Subcutaneous abdominal adipose tissue (tissue), 5 donors: ENCODE data around the gene PHF23.

Source experiments
- H3K27ac ChIP-seq: one replicate; pipeline ENCODE4 v1.7.0; 2013; ENCODE audit warnings: low read depth, mild to moderate bottlenecking, inconsistent platforms, low read length, moderate library complexity
- H3K27me3 ChIP-seq, 5 donors: one replicate each; pipeline ENCODE4 v1.7.0; 2013; ENCODE audit warnings: low read length in 5 of 5, inconsistent platforms in 1 of 5; ENCODE audit not compliant: control insufficient read depth in 5 of 5, insufficient read depth in 4 of 5
- H3K36me3 ChIP-seq, 5 donors: one replicate each; pipeline ENCODE4 v1.7.0; 2013; ENCODE audit warnings: low read length in 5 of 5; ENCODE audit not compliant: control insufficient read depth in 5 of 5, insufficient read depth in 5 of 5
- H3K4me1 ChIP-seq, 5 donors: one replicate each; pipeline ENCODE4 v1.7.0; 2013; ENCODE audit warnings: low read length in 5 of 5, mild to moderate bottlenecking in 3 of 5, moderate library complexity in 1 of 5; ENCODE audit not compliant: control insufficient read depth in 5 of 5, insufficient read depth in 5 of 5
- H3K4me3 ChIP-seq, 5 donors: one replicate each; pipeline ENCODE4 v1.7.0; 2013; ENCODE audit warnings: low read length in 5 of 5, low read depth in 1 of 5
- H3K9ac ChIP-seq, 5 donors: one replicate each; pipeline ENCODE4 v1.7.0; 2013; ENCODE audit warnings: low read length in 5 of 5, mild to moderate bottlenecking in 4 of 5, moderate library complexity in 3 of 5
- H3K9me3 ChIP-seq, 5 donors: one replicate each; pipeline ENCODE4 v1.7.0; 2013; ENCODE audit warnings: low read length in 5 of 5; ENCODE audit not compliant: control insufficient read depth in 5 of 5
- donor health status: healthy.
- donor health status: healthy.
- donor health status: healthy.
- donor health status: healthy.
- donor health status: healthy.

Gene PHF23

DNA sequence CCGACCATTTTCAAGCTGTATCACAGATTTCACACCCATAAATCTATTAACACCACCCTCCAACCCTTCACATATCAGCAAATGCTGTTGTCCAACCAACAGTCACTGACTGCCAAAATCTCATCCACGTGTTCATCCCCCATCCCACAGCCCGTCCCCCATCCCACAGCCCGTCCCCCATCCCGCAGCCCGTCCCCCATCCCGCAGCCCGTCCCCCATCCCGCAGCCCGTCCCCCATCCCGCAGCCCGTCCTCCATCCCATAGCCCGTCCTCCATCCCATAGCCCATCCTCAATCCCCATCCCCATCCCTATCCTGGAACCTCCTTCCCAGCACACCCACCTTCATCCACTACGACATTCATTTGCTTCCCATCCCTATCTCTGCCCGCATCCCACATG, 33.7 kb downstream of the PHF23 start:
- Histone ChIP-seq H3K9me3 (no peaks in the 10 kb centered on the region), H3K27me3 (peaks cover 4 to 10% (median 6%) of the 10 kb centered on the region in 5 donors), H3K36me3 (peaks cover 0 to 18% (median 14%) of the 10 kb centered on the region in 5 donors), H3K4me1 (peaks cover 0 to 23% (median 14%) of the 10 kb centered on the region in 5 donors), H3K9ac (peak overlapping the region in 1 of 5 donors; percentile 63), H3K4me3 (peak overlapping the region; percentile 71 to 82 (median 74)), H3K27ac (no peak overlapping the region)

DNA sequence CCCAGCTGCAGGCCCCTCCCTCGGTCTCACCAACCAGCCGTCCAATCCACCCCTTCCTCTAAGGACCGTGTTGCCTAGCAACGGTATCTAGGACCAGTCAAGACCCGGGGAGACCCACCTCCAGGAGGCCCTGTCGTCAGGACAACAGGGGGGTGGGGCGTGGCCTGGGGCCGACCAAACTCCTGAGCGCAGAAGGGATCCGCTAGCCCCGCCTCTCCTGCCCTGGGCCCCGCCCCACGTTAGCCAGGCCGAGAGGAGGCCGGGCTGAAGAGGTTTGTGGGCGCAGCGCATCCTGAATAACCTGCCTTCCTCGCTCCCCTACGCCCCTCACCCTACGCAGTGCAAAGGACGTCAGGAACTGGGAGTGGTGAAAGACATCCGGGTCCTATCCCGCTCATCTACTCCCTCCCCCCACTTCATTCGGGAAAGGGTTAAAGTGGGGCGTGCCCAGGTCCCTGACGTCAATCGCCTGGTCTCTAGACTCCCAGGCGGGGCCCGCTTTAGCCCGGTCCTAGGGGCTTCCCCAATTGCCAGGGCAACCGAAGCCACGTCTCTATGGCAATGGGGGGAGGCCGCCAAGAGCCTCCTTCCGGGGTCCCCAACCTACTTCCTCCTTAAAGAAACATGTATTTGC, 34.3 kb downstream of the PHF23 start:
- H3K27ac ChIP-seq, result no peak overlapping the region

DNA sequence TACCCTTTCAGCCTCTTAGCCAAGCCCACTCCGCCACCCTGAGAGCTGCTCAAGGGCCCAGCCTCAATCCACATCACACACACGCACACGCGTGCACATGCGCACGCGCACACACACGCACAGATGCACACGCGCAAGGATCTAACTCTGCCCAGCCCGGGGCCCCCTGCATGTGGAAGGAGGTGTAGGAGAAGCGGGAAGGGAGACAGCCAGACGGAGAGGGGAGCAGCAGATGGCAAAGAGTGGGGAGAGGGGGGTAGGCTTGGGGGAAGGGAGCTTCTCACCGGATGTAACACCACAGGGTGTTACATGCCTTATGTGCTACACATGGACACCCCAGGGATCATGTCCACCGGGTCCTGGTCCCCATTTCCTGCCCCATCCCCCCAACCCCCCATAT, 34.9 kb downstream of the PHF23 start:
- no peak overlapping the region for H3K27ac ChIP-seq

More for the DNA sequence above, 34.3 kb downstream of the PHF23 start:
- H3K4me3 ChIP-seq, result peak overlapping the region; percentile 71 to 82 (median 74)
- peaks cover 0 to 18% (median 14%) of the 10 kb centered on the region in 5 donors for H3K36me3 ChIP-seq
- H3K9me3 ChIP-seq, result no peaks in the 10 kb centered on the region
- peaks cover 4 to 10% (median 6%) of the 10 kb centered on the region in 5 donors for H3K27me3 ChIP-seq
- H3K9ac ChIP-seq, result peak overlapping the region in 4 of 5 donors; percentile 1 to 63 (median 47)
- peaks cover 0 to 23% (median 14%) of the 10 kb centered on the region in 5 donors for H3K4me1 ChIP-seq

DNA sequence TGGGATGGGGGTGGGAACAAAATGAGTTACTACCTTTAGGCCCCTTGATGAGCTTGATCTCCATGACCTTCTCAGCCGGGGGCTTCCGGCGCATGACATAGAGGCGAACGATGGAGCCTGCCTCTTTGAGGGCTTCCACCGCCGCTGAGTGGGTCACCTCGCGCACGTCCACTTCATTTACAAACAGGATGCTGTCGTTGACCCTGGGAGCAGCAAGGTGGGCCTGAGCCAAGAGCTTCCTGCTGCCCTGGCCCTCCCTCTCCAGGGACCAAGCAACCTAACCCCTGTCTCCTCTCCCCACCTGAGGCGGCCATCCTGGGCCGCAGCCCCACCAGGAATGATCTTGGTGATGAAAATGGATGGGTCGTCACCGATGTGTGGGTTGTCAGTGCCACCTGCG, 35.9 kb downstream of the PHF23 start:
- H3K27ac ChIP-seq, result no peak overlapping the region
- H3K4me3 ChIP-seq, result no peak overlapping the region
- no peaks in the 10 kb centered on the region for H3K9me3 ChIP-seq
- peaks cover 0 to 18% (median 14%) of the 10 kb centered on the region in 5 donors for H3K36me3 ChIP-seq
- no peak overlapping the region for H3K9ac ChIP-seq
- peaks cover 0 to 23% (median 14%) of the 10 kb centered on the region in 5 donors for H3K4me1 ChIP-seq
- peaks cover 0 to 8% (median 2%) of the 10 kb centered on the region in 5 donors for H3K27me3 ChIP-seq

More for the DNA sequence above, 34.9 kb downstream of the PHF23 start:
- H3K4me3 ChIP-seq, result peak overlapping the region; percentile 17 to 82 (median 74)
- peaks cover 0 to 18% (median 14%) of the 10 kb centered on the region in 5 donors for H3K36me3 ChIP-seq
- H3K9me3 ChIP-seq, result no peaks in the 10 kb centered on the region
- peaks cover 4 to 10% (median 6%) of the 10 kb centered on the region in 5 donors for H3K27me3 ChIP-seq
- peak overlapping the region in 1 of 5 donors; percentile 63 for H3K9ac ChIP-seq
- H3K4me1 ChIP-seq, result peaks cover 0 to 23% (median 14%) of the 10 kb centered on the region in 5 donors

DNA sequence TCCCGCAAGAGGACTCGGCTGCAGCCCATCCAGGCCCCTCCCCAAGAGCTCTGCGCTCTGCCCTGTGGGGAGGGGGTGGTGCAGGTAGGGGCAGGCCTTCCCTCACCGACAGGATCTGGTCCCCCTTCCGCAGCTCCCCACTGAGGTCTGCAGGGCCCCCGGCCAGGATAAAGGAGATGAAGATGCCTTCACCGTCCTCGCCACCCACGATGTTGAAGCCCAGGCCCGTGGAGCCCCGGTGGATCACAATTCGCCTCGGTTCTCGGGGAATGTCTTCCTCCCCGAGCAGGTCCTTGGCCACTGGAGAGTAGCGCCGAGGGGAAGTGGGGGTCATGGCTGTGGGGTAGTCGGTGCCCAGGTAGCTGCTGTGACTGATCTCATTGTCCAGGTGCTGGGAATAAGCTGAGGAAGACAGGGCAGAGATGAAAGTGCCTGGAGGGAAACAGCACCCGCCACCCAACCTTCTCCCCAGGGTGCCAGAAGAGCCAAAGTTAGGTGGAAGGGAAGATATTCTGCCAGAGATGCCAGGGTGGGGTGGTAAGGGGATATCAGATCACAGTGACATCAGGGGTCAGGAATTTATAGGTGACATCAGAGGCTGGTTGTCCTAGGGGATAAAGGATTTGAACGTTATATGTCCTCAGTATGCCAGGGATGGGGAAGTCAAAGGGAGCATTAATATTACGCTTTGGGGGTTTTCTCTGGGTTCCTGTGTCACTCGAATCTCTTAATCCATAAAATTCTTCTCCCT, 42.4 kb downstream of the PHF23 start:
- Histone ChIP-seq H3K9me3 (no peaks in the 10 kb centered on the region), H3K27ac (no peak overlapping the region), H3K4me3 (no peak overlapping the region)

DNA sequence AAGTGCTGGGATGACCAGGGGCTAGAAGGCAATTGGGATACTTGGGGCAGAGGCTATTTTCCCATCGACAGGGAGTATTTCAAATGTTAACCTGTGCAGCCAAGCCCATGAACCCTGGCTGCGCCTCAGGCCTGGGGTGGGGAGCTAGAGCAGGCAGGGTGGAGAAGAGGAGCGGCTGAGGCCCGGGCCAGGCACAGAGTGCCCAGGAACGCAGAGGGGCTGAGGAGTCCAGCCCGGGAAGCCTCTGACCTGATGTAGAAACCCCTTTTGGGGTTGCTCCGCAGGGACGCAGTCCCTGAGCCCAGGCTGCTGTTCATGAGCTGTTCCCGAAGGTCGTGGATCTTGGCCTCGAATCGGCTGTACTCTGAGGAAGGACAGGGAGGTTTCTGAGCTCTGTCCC, 43.3 kb downstream of the PHF23 start:
- H3K36me3 ChIP-seq, result peaks cover 0 to 46% (median 19%) of the 10 kb centered on the region in 5 donors

More for the DNA sequence above, 42.4 kb downstream of the PHF23 start:
- H3K4me1 ChIP-seq, result no peaks in the 10 kb centered on the region
- H3K9ac ChIP-seq, result no peak overlapping the region
- H3K36me3 ChIP-seq, result peaks cover 0 to 46% (median 22%) of the 10 kb centered on the region in 5 donors
- H3K27me3 ChIP-seq, result no peaks in the 10 kb centered on the region

DNA sequence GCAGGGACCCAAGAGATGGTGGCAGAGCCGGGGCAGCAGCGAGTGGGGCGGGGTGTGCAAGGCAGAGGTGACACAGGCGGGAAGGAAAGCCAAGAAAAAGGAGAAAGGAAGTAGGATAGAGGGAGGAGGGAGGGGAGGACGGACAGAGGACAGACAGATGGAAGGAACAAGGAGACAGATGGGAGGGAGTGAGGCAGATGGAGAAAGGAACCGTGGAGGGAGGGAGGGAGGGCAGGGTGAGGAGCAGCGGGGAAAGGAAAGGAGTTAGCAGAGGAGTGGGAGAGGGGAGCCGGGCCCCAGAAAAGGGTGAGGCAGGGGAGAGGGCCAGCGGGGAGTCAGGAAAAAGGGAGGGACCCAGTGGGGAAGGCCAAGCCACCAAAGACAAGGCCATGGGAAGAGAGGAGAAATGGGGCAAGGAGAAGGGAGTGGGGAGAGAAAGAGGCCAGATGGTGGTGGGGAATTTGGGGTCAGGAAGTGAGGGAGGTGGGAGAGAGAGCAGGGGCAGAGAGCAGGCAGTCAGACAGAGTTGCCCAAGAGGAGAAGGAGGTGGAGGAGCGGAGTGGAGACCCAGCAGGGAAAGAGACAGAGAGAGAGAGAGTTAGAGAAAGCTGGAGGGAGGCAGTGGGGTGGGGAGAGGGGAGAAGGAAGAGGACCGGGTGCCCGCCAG, 46.9 kb downstream of the PHF23 start:
- no peaks in the 10 kb centered on the region for H3K4me1 ChIP-seq
- no peak overlapping the region for H3K9ac ChIP-seq
- no peaks in the 10 kb centered on the region for H3K27me3 ChIP-seq
- no peak overlapping the region for H3K4me3 ChIP-seq
- H3K9me3 ChIP-seq, result no peaks in the 10 kb centered on the region
- H3K36me3 ChIP-seq, result peaks cover 0 to 52% (median 16%) of the 10 kb centered on the region in 5 donors
- no peak overlapping the region for H3K27ac ChIP-seq

More for the DNA sequence above, 43.3 kb downstream of the PHF23 start:
- Histone ChIP-seq H3K4me1 (no peaks in the 10 kb centered on the region), H3K27me3 (no peaks in the 10 kb centered on the region), H3K9me3 (no peaks in the 10 kb centered on the region), H3K4me3 (no peak overlapping the region), H3K27ac (no peak overlapping the region), H3K9ac (no peak overlapping the region)

DNA sequence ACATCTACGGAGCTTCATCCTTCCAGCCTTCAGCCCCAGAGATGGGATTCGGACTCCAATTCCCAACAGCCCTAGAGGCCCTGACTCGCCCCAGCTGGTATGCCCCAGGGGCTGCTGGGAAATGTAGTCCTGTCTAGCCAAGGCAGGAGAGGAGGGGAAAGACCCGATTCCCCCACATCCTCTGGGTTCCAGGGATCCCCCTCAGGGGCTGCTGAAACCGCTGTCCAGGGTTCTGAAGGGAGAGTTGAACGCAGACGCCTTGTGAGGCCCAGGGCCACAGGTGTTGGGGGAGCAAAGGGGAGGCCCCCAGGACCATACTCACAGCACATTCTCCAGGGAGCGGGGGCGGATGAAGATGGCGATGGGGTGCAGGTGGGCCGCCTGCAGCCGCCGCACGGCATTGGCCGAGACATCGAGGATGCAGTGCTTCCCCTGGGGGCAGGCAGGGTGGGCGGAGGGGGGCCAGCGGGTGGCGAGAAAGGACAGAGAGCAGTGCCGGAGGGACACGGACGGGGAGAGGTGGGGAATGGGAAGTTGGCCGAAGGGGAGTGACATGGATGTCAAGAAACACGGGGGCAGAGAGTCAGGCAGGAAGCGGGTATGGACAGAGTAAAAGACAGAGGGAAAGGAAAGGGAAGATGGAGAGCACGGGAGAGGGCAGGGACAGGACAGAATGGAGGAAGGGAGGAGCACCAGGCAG, 47.5 kb downstream of the PHF23 start:
- H3K9me3 ChIP-seq, result no peaks in the 10 kb centered on the region
- no peaks in the 10 kb centered on the region for H3K27me3 ChIP-seq
- H3K27ac ChIP-seq, result no peak overlapping the region
- H3K36me3 ChIP-seq, result peaks cover 0 to 48% (median 16%) of the 10 kb centered on the region in 5 donors
- no peak overlapping the region for H3K4me3 ChIP-seq
- H3K4me1 ChIP-seq, result no peaks in the 10 kb centered on the region
- no peak overlapping the region for H3K9ac ChIP-seq

DNA sequence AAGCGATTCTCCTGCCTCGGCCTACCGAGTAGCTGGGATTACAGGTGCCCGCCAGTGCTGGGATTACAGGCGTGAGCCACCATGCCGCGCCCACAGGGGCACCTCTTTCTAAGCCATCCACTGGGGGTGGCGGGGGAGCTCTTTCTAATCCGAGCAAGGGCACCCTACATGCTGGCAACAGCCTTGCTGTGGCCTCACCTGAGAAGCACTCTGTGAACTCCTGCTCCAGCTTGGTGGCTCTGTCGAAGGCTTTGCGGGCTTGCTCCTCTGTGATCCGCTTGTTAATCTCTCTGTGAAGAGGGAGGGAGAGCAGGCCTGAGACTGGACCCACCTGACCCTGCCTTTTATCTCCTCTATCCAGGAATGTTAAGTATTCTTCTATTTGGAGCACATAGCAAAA, 48.2 kb downstream of the PHF23 start:
- Histone ChIP-seq H3K36me3 (peaks cover 0 to 42% (median 11%) of the 10 kb centered on the region in 5 donors), H3K27me3 (no peaks in the 10 kb centered on the region), H3K4me1 (no peaks in the 10 kb centered on the region), H3K27ac (no peak overlapping the region), H3K9ac (no peak overlapping the region), H3K4me3 (no peak overlapping the region), H3K9me3 (no peaks in the 10 kb centered on the region)
